ENCODE data around the gene ST3GAL5.

ST3GAL5 gene

DNA sequence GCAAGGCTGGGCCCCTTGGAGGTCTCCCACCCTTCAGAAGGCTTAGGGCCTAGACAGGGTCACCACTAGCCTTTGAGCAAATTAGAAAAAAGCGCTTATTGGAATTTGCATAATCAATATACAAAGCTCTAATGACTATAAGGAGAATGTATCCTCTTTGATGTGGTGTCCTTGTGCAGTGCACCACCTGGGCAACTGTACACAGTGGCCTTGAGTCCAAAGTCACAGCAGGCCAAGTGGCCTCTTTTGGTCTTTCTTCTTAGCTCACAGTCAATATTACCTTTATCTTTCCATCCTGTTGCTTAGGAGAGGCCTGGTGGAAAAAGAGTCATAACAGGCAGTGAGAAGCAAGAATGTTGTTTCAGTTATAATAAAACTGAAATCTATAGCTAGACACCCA, 19.7 kb upstream of the ST3GAL5 start:
- DNase-seq (ENCODE audit: low read depth in 2 of 2), result no peak
- H3K4me3 ChIP-seq (replicated peaks in 1 of 2; ENCODE audit: low read depth in 2 of 2, low read length in 2 of 2), result no peak overlapping the region
- TF ChIP-seq, protein P1, sequence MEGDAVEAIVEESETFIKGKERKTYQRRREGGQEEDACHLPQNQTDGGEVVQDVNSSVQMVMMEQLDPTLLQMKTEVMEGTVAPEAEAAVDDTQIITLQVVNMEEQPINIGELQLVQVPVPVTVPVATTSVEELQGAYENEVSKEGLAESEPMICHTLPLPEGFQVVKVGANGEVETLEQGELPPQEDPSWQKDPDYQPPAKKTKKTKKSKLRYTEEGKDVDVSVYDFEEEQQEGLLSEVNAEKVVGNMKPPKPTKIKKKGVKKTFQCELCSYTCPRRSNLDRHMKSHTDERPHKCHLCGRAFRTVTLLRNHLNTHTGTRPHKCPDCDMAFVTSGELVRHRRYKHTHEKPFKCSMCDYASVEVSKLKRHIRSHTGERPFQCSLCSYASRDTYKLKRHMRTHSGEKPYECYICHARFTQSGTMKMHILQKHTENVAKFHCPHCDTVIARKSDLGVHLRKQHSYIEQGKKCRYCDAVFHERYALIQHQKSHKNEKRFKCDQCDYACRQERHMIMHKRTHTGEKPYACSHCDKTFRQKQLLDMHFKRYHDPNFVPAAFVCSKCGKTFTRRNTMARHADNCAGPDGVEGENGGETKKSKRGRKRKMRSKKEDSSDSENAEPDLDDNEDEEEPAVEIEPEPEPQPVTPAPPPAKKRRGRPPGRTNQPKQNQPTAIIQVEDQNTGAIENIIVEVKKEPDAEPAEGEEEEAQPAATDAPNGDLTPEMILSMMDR (IDR thresholded peaks at IDR 0.05; ENCODE audit: low read depth, low read length), result no peak

DNA sequence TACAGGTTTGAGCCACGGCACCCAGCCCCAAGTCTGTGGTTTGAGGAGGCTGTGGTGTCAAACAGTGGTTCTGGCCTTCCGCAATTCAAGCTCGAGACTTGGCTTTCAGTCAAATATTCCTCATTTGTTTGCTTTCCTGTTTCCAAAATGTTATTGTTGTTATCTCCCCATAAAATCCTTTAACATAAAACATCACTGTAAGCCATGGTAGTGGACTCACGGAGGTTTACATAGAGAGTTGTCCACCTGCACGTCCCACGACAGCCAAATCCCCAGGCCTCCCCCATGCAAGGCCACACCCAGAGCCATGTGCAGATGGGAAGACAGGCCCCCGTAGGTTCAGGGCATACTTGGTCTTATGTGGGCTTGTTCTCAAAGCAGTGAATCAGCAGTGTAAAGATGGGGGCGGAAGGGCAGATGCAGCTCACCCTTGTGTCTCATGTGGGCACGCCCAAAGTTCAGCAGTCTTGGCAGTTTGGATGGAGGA, 18.9 kb upstream of the ST3GAL5 start:
- DNase-seq (ENCODE audit: low read depth in 2 of 2), result peak; percentile 46 to 48
- TF ChIP-seq, protein P1 (IDR thresholded peaks at IDR 0.05; ENCODE audit: low read depth, low read length), result no peak
- H3K4me3 ChIP-seq (replicated peaks in 1 of 2; ENCODE audit: low read depth in 2 of 2, low read length in 2 of 2), result no peak overlapping the region

DNA sequence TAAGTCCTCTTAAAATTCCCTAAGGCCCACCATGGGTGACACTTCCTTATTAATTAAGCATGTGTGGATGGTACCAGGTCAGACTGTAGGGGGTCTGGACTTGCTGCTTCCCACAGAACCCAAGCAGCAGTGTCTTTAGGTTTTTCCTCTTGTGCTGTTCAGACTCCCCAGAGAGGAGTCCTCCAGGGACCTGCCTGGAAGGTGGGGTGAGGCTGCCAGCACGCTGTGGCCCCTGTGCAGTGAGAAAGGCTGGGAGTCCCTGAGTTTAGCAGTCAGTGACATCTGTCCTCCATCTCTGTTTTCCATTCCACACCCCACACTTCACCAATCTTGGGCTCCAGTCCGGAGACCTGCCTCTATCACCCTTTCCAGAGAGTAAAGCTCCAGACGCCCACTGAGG, 18.0 kb upstream of the ST3GAL5 start:
- TF ChIP-seq, protein P1 (IDR thresholded peaks at IDR 0.05; ENCODE audit: low read depth, low read length), result no peak
- H3K4me3 ChIP-seq (replicated peaks in 1 of 2; ENCODE audit: low read depth in 2 of 2, low read length in 2 of 2), result no peak overlapping the region
- DNase-seq (ENCODE audit: low read depth in 2 of 2), result no peak

DNA sequence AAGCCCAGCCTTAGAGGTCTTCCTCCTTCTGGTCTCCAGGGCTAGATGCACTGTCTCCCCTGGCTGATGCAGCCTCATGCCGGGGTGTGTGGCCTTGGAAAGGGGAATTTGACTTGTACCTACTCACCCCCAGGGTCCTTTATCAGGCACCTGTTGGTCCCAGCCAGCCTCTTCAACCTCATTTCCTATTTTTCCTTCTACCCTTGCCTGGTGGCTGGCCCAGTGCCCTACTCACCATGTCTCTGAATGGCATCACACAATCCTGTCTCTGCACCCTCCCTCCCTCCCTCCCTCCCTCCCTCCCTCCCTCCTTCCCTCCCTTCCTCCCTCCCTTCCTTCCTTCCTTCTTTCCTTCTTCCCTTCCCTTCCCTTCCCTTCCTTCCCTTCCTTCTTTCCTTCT, 17.1 kb upstream of the ST3GAL5 start:
- no peak for DNase-seq (ENCODE audit: low read depth in 2 of 2)
- TF ChIP-seq, protein P1 (IDR thresholded peaks at IDR 0.05; ENCODE audit: low read depth, low read length), result no peak
- no peak overlapping the region for H3K4me3 ChIP-seq (replicated peaks in 1 of 2; ENCODE audit: low read depth in 2 of 2, low read length in 2 of 2)

DNA sequence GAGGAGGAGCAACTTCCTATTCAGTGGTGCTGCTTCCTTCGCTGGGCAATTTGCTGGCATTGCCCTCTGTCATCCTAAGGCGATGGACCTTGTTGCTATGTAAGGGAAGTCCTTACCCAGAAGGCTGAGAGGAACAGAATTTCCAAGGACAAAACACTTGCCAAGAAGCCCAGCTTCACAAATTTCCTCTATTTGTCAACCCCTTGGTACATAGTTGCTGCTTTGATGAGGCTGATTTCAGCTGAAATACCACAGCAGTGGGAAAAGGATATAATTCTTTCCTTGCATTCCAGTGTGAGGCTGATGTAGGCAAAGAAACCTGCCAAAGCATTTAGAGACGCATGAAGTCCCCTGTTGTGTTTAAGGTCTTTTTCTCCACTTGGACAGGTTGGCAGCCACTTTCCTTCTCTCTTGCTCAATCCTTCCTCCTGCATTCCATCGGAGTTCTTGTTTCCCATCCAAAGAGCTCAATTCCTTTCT, 16.4 kb upstream of the ST3GAL5 start:
- no peak overlapping the region for H3K4me3 ChIP-seq (replicated peaks in 1 of 2; ENCODE audit: low read depth in 2 of 2, low read length in 2 of 2)
- TF ChIP-seq, protein P1 (IDR thresholded peaks at IDR 0.05; ENCODE audit: low read depth, low read length), result no peak
- DNase-seq (ENCODE audit: low read depth in 2 of 2), result peak; percentile 43 to 92

DNA sequence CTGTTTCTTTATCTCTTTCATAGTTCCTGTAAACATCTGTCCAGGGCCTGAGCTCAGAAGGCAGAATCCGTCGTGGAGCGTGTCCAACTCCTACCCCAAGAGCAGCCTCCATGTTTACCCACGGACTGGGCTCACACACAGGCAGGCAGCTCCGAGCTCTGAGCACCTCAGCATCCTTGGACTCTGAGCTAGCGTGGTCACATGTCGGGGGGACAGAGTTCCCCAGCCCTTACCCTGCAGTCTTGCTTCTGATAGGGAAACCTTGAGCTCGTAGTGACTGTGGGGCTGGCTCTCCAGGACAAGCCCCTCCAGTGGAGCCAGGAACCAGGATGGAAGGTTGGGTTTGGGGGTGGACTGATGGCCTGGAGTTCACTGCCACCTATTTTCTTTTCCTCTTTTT, 15.1 kb upstream of the ST3GAL5 start:
- no peak for DNase-seq (ENCODE audit: low read depth in 2 of 2)
- H3K4me3 ChIP-seq (replicated peaks in 1 of 2; ENCODE audit: low read depth in 2 of 2, low read length in 2 of 2), result no peak overlapping the region
- TF ChIP-seq, protein P1 (IDR thresholded peaks at IDR 0.05; ENCODE audit: low read depth, low read length), result no peak

DNA sequence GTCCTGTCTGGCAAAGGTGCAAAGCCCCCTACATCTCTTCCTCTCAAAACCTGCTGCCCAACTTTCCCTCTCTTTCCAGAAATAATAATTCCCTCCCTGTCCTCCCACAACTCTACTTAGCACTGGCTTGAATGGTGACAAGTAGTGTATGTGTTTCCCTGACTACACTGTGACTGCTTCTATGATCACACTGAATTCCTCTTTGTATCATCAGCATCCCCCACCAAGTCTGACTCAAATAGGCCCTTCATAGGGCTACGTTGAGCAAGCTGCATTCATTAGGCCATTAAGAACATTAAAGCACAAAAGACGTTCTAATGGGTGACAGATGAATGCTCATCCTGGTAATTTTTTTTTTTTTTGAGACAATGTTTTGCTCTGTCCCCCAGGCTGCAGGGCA, 13.7 kb upstream of the ST3GAL5 start:
- peak in 1 of 2 donors; percentile 64 for DNase-seq (ENCODE audit: low read depth in 2 of 2)

More for the DNA sequence above, 13.7 kb upstream of the ST3GAL5 start:
- TF ChIP-seq, protein P1 (IDR thresholded peaks at IDR 0.05; ENCODE audit: low read depth, low read length), result no peak
- no peak overlapping the region for H3K4me3 ChIP-seq (replicated peaks in 1 of 2; ENCODE audit: low read depth in 2 of 2, low read length in 2 of 2)

Data from cardiac fibroblast (primary cell).